Panc1 (cell line): ENCODE data around the gene STK39.

Source experiments
- CTCF ChIP-seq: fragments of 450-650 bp; IDR thresholded peaks from 2 replicates; pipeline ENCODE4 v1.5.1; 2017; ENCODE audit warnings: mild to moderate bottlenecking
- POLR2AphosphoS5 ChIP-seq: IDR thresholded peaks from 2 replicates; pipeline ENCODE4 v1.6.1; 2012; ENCODE audit warnings: mild to moderate bottlenecking, low read depth, low read length, moderate library complexity

GRCh38 chr2:168246483-168247340 lies 683 bp downstream of the STK39 start:
- peak; percentile 73 for TF ChIP-seq CTCF
- TF ChIP-seq POLR2AphosphoS5: no peak
